Measurements from ENCODE around the gene SENP5.
"Not testable (repeated sequence)": the region's sequence is repeated elsewhere in the genome, so short reads cannot be mapped to it uniquely, and the experiment has no call there.

The SENP5 gene, protein sequence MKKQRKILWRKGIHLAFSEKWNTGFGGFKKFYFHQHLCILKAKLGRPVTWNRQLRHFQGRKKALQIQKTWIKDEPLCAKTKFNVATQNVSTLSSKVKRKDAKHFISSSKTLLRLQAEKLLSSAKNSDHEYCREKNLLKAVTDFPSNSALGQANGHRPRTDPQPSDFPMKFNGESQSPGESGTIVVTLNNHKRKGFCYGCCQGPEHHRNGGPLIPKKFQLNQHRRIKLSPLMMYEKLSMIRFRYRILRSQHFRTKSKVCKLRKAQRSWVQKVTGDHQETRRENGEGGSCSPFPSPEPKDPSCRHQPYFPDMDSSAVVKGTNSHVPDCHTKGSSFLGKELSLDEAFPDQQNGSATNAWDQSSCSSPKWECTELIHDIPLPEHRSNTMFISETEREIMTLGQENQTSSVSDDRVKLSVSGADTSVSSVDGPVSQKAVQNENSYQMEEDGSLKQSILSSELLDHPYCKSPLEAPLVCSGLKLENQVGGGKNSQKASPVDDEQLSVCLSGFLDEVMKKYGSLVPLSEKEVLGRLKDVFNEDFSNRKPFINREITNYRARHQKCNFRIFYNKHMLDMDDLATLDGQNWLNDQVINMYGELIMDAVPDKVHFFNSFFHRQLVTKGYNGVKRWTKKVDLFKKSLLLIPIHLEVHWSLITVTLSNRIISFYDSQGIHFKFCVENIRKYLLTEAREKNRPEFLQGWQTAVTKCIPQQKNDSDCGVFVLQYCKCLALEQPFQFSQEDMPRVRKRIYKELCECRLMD

DNA sequence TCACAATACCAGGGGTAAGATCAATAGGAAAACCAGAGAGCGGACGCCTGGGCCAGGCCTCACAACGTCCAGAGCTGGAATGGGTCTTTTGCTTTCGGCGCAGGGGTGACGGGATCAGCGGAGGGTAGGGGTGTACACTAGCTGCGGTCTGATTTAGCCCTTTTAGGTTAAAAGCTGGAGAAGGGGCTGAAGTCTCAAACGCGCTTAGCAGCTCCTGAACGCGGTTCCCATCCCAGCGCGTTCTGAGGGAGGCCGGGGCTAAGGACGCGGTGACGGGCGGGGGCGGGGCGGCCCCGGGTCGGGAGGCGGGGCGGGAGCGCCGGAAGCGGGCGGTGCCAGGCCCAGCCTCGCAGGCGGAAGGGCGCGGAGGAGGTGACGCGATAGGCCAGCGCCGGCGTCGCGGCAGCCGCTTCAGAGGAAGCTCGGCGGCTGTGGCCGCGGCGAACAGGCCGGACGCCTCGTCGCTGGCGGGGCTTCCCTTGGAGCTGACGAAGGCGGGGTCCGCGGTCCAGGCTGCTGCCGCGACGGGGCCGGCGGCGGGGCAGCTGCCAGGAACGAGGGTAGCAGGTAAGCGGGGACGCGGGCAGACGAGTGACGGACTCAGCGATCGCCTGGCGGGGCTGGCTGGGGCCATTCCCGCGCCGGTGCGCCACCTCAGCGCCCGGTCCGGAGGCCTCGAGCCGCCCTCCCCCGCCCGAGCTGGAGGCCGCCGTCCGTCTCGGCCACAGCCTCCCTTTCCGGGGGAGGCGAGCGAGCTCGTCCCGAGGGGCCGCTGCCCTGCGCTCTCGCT lies at the start of gene SENP5:
Gene SENP5 (plus strand): TSS at position 414 of the 790 bp plus-strand sequence. CDS start 17,262 bp downstream, outside the sequence.
- peak; percentile 57 to 88 for DNase-seq (ENCODE audit: extremely low read depth in 1 of 2, low read depth in 1 of 2)

- no peak for DNase-seq (ENCODE audit: extremely low read depth in 1 of 2, low read depth in 1 of 2)
These were observed 45.8 kb upstream of the SENP5 start for GRCh38 chr3:196821806-196822355.

DNA sequence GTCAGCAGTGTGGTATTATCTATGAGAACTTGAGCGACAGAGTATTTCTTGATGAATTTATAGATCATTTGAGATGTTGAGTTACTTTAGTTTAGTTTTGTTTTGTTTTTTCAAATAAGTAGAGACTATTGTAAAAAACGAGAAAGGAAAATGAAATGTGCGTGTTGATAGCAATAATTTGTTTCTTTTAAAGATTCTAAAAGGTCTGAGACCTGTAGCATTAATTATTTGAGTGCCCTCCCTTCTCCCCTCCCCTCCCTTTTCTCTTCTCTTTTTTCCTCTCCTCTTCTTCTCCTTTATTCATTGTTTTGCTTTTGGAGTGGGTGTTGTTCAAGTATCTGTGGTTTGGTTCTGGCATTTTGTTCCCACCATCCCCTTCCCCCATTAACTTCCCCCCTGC lies 38.1 kb upstream of the SENP5 start:
- not testable (repeated sequence) for DNase-seq (ENCODE audit: extremely low read depth in 1 of 2, low read depth in 1 of 2)

DNA sequence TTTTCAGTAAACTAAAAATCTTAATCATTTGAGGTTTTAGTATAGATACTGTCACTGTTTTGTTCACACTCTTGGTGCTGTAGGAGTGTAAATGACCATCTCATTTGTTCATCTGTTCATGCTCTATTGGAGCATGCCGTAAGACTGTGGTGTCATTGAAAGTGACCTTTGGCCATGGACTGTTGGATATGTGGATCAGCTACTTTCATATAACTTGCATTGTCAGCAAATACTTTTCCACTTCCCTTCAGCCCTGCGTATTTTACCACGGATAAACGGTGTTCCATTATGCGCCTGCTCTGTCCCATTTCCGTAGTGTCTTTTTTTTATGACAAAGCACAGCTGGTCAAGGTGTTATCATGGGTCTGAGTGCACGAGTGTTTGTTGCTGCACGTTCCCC lies 32.6 kb upstream of the SENP5 start:
- DNase-seq (ENCODE audit: extremely low read depth in 1 of 2, low read depth in 1 of 2), result no peak

DNA sequence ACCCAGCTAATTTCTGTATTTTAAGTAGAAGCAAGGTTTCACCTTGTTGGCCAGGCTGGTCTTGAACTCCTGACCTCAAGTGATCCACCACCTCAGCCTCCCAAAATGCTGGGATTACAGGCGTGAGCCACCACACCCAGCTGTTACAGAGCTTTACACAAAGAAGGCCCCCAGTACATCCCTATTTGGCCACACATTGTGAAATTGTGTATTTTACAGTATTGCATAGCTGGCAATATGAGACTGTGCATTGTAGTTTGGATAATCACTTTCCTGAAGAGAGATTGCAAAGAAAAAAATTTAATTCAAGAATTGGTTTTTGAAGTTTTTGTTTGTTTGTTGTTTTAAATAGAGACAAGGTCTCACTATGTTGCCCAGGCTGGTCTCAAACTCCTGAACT lies 31.1 kb upstream of the SENP5 start:
- DNase-seq (ENCODE audit: extremely low read depth in 1 of 2, low read depth in 1 of 2), result not testable (repeated sequence)

GRCh38 chr3:196837819-196838420 lies 29.8 kb upstream of the SENP5 start:
- DNase-seq (ENCODE audit: extremely low read depth in 1 of 2, low read depth in 1 of 2), result peak; percentile 40 to 41

- not testable (repeated sequence) for DNase-seq (ENCODE audit: extremely low read depth in 1 of 2, low read depth in 1 of 2)
These were observed 28.4 kb upstream of the SENP5 start for GRCh38 chr3:196839351-196839750.

DNA sequence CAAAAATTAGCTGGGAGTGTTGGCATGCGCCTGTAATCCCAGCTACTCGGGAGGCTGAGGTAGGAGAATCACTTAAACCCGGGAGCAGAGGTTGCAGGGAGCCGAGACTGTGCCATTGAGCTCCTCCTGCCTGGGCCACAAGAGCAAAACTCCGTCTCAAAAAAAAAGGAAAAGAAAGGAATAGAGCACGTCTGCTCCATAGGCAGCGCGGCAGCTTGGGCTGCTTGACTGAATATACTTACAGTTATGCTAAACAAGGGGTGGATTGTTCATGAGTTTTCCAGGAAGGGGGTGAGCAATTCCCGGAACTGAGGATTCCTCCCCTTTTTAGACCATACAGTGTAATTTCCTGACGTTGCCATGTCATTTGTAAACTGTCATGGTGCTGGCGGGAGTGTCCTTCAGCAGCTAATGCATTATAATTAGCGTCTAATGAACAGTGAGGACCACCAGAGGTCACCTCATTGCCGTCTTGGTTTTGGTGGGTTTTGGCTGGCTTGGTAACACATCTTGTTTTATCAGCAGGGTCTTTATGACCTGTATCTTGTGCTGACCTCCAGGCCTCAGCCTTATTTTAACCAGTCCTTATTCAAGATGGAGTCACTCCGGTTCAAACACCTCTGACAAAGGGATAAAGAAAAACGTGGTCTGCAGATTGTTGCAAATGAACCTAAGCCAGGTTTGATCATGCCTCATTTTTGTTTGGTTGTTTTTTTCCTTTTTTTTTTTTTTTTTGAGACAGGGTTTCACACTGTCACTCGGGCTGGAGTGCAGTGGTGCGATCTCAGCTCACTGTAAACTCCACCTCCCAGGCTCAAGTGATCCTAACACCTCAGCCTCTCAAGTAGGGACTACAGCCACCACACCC lies 24.9 kb upstream of the SENP5 start:
- no peak for DNase-seq (ENCODE audit: extremely low read depth in 1 of 2, low read depth in 1 of 2)

DNA sequence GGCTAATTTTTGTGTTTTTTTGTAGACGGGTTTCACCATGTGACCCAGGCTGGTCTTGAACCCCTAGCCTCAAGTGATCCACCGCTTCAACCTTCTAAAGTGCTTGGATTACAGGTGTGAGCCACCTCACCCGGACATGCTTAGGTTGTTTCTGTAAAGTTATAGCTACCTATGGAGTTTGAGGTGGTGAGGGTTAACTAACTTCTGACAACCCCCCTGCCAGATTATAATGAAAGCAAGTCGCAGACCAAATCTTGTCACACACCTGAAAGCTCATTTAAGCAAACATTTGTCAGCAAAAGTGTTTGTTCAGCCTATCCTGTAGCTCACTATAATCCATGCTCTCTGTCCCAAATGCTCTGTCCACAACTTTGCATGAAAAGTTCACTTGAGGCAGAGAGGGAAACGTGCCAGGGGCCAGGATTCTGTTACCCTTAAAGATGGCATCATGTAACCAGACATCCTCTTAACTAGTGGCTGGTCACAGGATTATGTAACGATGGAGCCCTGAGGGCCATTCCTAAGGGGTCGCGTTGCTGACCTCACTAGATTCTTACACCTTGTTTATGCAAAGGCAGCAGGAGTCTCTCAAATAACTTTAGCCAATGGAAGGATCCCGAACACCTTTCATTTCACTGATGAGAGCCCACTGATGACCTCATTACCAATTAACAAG lies 24.1 kb upstream of the SENP5 start:
- DNase-seq (ENCODE audit: extremely low read depth in 1 of 2, low read depth in 1 of 2), result no peak

GRCh38 chr3:196844235-196845219 lies 23.2 kb upstream of the SENP5 start:
- DNase-seq (ENCODE audit: extremely low read depth in 1 of 2, low read depth in 1 of 2), result not testable (repeated sequence)

DNA sequence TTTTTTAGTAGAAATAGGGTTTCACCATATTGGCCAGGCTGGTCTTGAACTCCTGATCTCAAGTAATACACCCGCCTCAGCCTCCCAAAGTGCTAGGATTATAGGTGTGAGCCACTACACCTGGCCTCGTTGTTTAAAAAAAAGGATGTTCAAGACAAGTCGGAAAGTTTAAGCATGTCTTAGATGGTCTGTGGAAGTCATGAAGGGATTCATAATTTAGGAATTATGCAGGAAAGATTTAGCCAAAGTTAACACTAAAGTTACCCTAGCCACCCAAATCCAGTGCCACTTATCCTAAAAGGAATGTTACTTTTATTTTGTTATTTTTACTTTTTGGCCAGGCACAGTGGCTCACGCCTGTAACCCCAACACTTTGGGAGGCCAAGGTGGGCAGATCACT lies 19.3 kb upstream of the SENP5 start:
- DNase-seq (ENCODE audit: extremely low read depth in 1 of 2, low read depth in 1 of 2), result not testable (repeated sequence)

DNA sequence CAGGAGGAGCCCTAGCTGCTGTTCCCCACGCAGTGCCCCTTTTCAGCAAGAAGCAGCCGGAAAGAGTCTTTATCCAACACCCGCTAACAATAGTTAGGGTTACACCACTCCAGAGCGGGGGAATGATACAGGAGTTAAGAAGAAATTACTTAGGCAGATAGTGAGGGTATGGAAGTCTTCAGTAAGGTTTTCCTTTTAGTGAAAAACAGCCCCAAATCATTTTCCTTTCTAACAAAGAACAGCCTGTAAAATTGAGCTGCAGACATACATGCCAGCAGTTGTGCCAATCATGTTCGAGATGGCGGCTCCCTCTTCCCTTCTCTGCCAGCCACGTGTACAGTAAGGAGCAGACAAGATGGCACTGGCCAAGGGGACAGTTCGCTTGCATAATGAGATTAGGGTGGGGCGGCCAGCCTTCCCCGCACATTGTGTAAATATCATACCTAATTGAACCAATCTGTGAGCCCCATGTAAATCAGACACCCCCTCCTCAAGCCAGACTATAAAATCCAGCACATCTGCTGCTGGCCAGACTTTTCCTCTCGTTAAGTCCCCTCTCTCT lies 18.5 kb upstream of the SENP5 start:
- DNase-seq (ENCODE audit: extremely low read depth in 1 of 2, low read depth in 1 of 2), result no peak

DNA sequence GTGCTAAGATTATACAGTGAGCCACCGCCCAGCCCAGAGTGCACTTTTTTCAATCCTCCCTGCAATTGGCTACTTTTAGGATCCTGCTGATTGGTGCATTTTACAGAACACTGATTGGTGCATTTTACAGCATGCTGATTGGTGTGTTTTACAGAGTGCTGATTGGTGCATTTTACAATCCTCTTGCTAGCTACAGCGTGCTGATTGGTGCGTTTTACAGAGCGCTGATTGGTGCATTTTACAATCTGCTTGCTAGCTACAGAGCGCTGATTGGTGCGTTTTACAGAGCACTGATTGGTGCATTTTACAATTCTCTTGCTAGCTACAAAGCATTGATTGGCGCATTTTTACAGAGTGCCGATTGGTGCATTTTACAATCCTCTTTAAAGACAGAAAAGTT lies 4.7 kb upstream of the SENP5 start:
- not testable (repeated sequence) for DNase-seq (ENCODE audit: extremely low read depth in 1 of 2, low read depth in 1 of 2)

DNA sequence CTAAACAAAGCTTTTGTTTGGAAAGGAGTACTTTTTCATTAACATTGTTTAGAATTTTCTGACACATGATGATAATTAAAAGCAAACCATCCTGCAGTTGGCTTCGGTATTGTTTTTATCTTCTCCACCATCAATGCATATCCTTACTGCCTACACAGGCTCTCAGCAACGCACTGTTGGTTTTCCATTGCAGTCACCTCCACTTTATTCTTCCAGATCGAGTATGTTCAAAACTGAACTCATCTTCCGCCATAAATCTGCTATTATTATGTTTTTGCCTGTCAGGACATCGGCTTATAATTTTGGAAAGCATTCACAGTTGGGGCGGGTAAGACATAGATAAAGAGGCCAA lies 589 bp upstream of the SENP5 start:
- no peak for DNase-seq (ENCODE audit: extremely low read depth in 1 of 2, low read depth in 1 of 2)

DNA sequence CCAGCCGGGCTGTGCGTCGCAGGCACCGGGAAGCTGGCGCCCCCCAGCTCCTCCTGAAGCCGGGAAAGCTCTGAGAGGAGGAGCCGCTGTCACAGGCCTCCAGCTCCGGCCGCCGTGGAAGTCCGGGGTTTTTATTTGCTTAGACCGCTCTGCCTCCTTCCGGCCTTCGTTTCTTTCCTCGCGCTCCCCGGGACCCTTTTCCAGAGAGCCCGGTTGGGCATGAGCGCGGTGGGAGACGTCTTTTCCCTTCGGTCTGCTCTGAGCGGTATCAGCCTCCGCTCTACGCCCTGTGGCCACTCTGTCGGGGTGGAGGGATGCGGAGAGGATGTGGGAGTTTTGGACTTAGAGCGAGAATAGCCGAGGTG lies 559 bp downstream of the SENP5 start:
- DNase-seq (ENCODE audit: extremely low read depth in 1 of 2, low read depth in 1 of 2), result peak in 1 of 2 donors; percentile 1

DNA sequence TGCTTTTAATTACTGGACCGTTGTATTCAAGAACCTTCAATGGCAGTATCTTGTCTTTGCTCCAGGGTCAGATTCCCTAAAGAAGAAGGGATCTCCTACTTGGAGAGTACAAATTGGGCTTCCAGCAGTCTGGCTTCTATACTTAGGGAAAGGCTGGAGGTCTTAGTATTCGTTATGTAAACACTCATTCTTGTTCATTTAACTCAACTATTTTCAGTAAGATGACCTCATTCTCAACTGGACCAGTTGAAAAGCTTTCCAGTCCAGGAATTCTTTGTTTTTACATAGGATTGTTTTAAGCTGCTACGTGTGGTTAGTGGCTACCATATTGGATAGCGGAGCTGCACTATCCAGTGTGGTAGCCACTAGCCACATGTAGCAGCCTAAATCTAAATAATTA lies 4.6 kb downstream of the SENP5 start:
- no peak for DNase-seq (ENCODE audit: extremely low read depth in 1 of 2, low read depth in 1 of 2)

- not testable (repeated sequence) for DNase-seq (ENCODE audit: extremely low read depth in 1 of 2, low read depth in 1 of 2)
These were observed 6.9 kb downstream of the SENP5 start for GRCh38 chr3:196874511-196875094.

Measured in activated CD8-positive, alpha-beta memory T cell treated with anti-CD3 and anti-CD28 coated beads for 1 hour (primary cell).